ENCODE data around the gene ACSF3.

GRCh38 chr16:89139907-89140361 is 46.3 kb downstream of the ACSF3 start:
- TF ChIP-seq CTCF (IDR thresholded peaks at IDR 0.05) (no peak), EP300 (IDR thresholded peaks at IDR 0.05) (no peak), POLR2A (IDR thresholded peaks at IDR 0.05) (no peak)

Data from upper lobe of left lung (tissue), 4 donors.